Calu3 (cell line): ENCODE results near the gene ANKS3. TPM values are rescaled to one million over a fixed set of nuclear protein-coding genes. Genes with fewer than 3 reads are reported as not detected.

Experiments used
- BruUV-seq: library from RNA; stranded (reverse); fragments of 400-500 nt; replicated peaks from 2 replicates; lab custom pipeline; 2021; lab: Mats Ljungman, UMichigan
- CTCF ChIA-PET: fragments of 300-600 bp; sonication (Branson Sonifier 250); formaldehyde crosslinking; loops from one replicate; lab custom pipeline; 2022; ENCODE audit warnings: antibody characterized with exemption; lab: Charles Lee
- DNase-seq: peaks from one replicate; pipeline ENCODE4 v3.0.0; 2022
- H3K27ac Mint-ChIP-seq: one replicate; pipeline ENCODE4 v1.8.0; 2022; ENCODE audit warnings: mixed read lengths; ENCODE audit not compliant: unreplicated experiment
- H3K27me3 Mint-ChIP-seq: one replicate; pipeline ENCODE4 v1.8.0; 2022; ENCODE audit warnings: mixed read lengths; ENCODE audit not compliant: unreplicated experiment
- H3K36me3 Mint-ChIP-seq: one replicate; pipeline ENCODE4 v1.8.0; 2022; ENCODE audit warnings: mild to moderate bottlenecking, moderate library complexity, mixed read lengths; ENCODE audit not compliant: insufficient read depth, unreplicated experiment
- H3K4me1 Mint-ChIP-seq: one replicate; pipeline ENCODE4 v1.8.0; 2022; ENCODE audit warnings: mild to moderate bottlenecking, low read depth, mixed read lengths; ENCODE audit not compliant: unreplicated experiment
- H3K4me3 Mint-ChIP-seq: one replicate; pipeline ENCODE4 v1.8.0; 2022; ENCODE audit warnings: mild to moderate bottlenecking, low read depth, moderate library complexity, mixed read lengths; ENCODE audit not compliant: unreplicated experiment
- H3K9me3 Mint-ChIP-seq: one replicate; pipeline ENCODE4 v1.8.0; 2022; ENCODE audit warnings: low read depth, mixed read lengths; ENCODE audit not compliant: unreplicated experiment
- CTCF ChIP-seq: fragments of 200-600 bp; IDR thresholded peaks from one replicate; pipeline ENCODE4 v1.8.0; 2022; ENCODE audit warnings: antibody characterized with exemption; ENCODE audit not compliant: unreplicated experiment
- intact Hi-C: fragments of 100-400 bp; cut with micrococcal nuclease; formaldehyde crosslinking; loops from one replicate; pipeline ENCODE4 v1.10.0; 2022; ENCODE audit not compliant: unreplicated experiment
- total RNA-seq: library from RNA; stranded (reverse); gene quantifications from 2 replicates; pipeline ENCODE4 v1.2.3, GENCODE V29; 2022

The ANKS3 gene
- total RNA-seq, 1 experiment from 2014 or later: 46.9 TPM

GRCh38 chr16:4700380-4700996 lies 33.6 kb downstream of the ANKS3 start:
- Mint-ChIP-seq H3K27me3 (no peaks in the 10 kb centered on the region), H3K4me3 (no peak overlapping the region), H3K36me3 (peaks cover 55% of the 10 kb centered on the region), H3K27ac (no peak overlapping the region), H3K4me1 (peaks cover 13% of the 10 kb centered on the region), H3K9me3 (no peaks in the 10 kb centered on the region)
- CTCF ChIA-PET: no interaction called here
- no peak for TF ChIP-seq CTCF
- DNase-seq: no peak
- no TSS peak for BruUV-seq
- intact Hi-C loops: no loop called here

- H3K9me3 Mint-ChIP-seq: no peaks in the 10 kb centered on the region
- intact Hi-C loops: no loop called here
- H3K27me3 Mint-ChIP-seq: no peaks in the 10 kb centered on the region
- CTCF ChIA-PET: interaction anchor here (0.6 kb wide), 2 partner anchors 235 to 324 kb away, joined by 5 read pairs; no protein-coding TSS in a partner anchor
- no peak overlapping the region for H3K4me3 Mint-ChIP-seq
- no peak for DNase-seq
- TF ChIP-seq CTCF: no peak
- H3K27ac Mint-ChIP-seq: peak overlapping the region; percentile 39
- BruUV-seq: no TSS peak
- peaks cover 69% of the 10 kb centered on the region for H3K36me3 Mint-ChIP-seq
- H3K4me1 Mint-ChIP-seq: peaks cover 13% of the 10 kb centered on the region
Observed at GRCh38 chr16:4699046-4699556, 35.0 kb downstream of the ANKS3 start.

- Mint-ChIP-seq H3K27me3 (no peaks in the 10 kb centered on the region), H3K9me3 (no peaks in the 10 kb centered on the region), H3K4me1 (peaks cover 13% of the 10 kb centered on the region), H3K36me3 (peaks cover 75% of the 10 kb centered on the region), H3K4me3 (no peak overlapping the region), H3K27ac (no peak overlapping the region)
- BruUV-seq: no TSS peak
- intact Hi-C loops: no loop called here
- TF ChIP-seq CTCF: no peak
- no peak for DNase-seq
- CTCF ChIA-PET: interaction anchor here (0.6 kb wide), 2 partner anchors 235 to 325 kb away, joined by 5 read pairs; no protein-coding TSS in a partner anchor
Observed at GRCh38 chr16:4698321-4699045, 35.6 kb downstream of the ANKS3 start.

- no peak for DNase-seq
- TF ChIP-seq CTCF: no peak
- BruUV-seq: no TSS peak
- Mint-ChIP-seq H3K36me3 (peaks cover 81% of the 10 kb centered on the region), H3K4me3 (no peak overlapping the region), H3K4me1 (peaks cover 8% of the 10 kb centered on the region), H3K9me3 (no peaks in the 10 kb centered on the region), H3K27me3 (no peaks in the 10 kb centered on the region), H3K27ac (no peak overlapping the region)
- CTCF ChIA-PET: no interaction called here
- intact Hi-C loops: no loop called here
Observed at GRCh38 chr16:4697848-4698291, 36.2 kb downstream of the ANKS3 start.
